Endothelial cell of umbilical vein (primary cell): ENCODE data around the gene CAPN1.

ENCODE experiments used
- CTCF ChIP-seq, 2 donors: IDR thresholded peaks; 1 replicate in 1 of 2; 2 replicates in 1 of 2; pipeline ENCODE4 v1.5.1; 2011; ENCODE audit warnings: low read length in 2 of 2, mild to moderate bottlenecking in 2 of 2, moderate library complexity in 2 of 2, control low read depth in 1 of 2, inconsistent platforms in 1 of 2, low read depth in 1 of 2; ENCODE audit not compliant: insufficient read depth in 1 of 2; ENCODE audit errors: extremely low read depth in 1 of 2
- EZH2 ChIP-seq: IDR thresholded peaks from 2 replicates; pipeline ENCODE4 v1.6.1; 2012; ENCODE audit warnings: borderline replicate concordance, low read depth, mild to moderate bottlenecking, moderate library complexity, low read length, inconsistent platforms; ENCODE audit not compliant: severe bottlenecking
- GATA2 ChIP-seq: IDR thresholded peaks from 2 replicates; pipeline ENCODE4 v1.7.0; 2011; ENCODE audit warnings: low read depth, mild to moderate bottlenecking, moderate library complexity, mixed read lengths, low read length; ENCODE audit not compliant: insufficient read length, insufficient read depth
- MAX ChIP-seq: IDR thresholded peaks from 2 replicates; pipeline ENCODE4 v1.6.1; 2011; ENCODE audit not compliant: insufficient read depth, insufficient read length
- MYC ChIP-seq: IDR thresholded peaks from one replicate; pipeline ENCODE4 v1.6.1; 2011; ENCODE audit warnings: mild to moderate bottlenecking, low read depth, low read length
- POLR2A ChIP-seq: IDR thresholded peaks from 2 replicates; pipeline ENCODE4 v1.6.1; 2012; ENCODE audit warnings: low read depth, mild to moderate bottlenecking, control low read depth, low read length
- POLR2AphosphoS5 ChIP-seq: IDR thresholded peaks from 2 replicates; pipeline ENCODE4 v1.6.1; 2012; ENCODE audit warnings: low read depth, mild to moderate bottlenecking, control low read depth, low read length, moderate library complexity; ENCODE audit not compliant: insufficient read depth

GRCh38 chr11:65172600-65172999 is 9.1 kb upstream of the CAPN1 start:
- TF ChIP-seq EZH2 (no peak), CTCF (IDR thresholded peaks at IDR 0.05; ENCODE audit: extremely low read depth in 1 of 2, insufficient read depth in 1 of 2, low read depth in 1 of 2, low read length in 2 of 2) (no peak), POLR2AphosphoS5 (no peak), MAX (no peak), MYC (no peak), POLR2A (no peak), GATA2 (no peak)
